WI38 (cell line): ENCODE measurements around the gene USP15.
"Not testable (repeated sequence)": the region's sequence is repeated elsewhere in the genome, so short reads cannot be mapped to it uniquely, and the experiment has no call there.

Experiments used
- H3K4me3 ChIP-seq: 2 replicates; pipeline ENCODE4 v1.5.1; 2011; ENCODE audit warnings: low read depth, mild to moderate bottlenecking, control low read depth, low read length
- TF ChIP-seq, protein P1 (sequence below): IDR thresholded peaks from 2 replicates; pipeline ENCODE4 v1.5.1; 2012; ENCODE audit warnings: low read depth, mild to moderate bottlenecking, control low read depth, low read length

Gene USP15

DNA sequence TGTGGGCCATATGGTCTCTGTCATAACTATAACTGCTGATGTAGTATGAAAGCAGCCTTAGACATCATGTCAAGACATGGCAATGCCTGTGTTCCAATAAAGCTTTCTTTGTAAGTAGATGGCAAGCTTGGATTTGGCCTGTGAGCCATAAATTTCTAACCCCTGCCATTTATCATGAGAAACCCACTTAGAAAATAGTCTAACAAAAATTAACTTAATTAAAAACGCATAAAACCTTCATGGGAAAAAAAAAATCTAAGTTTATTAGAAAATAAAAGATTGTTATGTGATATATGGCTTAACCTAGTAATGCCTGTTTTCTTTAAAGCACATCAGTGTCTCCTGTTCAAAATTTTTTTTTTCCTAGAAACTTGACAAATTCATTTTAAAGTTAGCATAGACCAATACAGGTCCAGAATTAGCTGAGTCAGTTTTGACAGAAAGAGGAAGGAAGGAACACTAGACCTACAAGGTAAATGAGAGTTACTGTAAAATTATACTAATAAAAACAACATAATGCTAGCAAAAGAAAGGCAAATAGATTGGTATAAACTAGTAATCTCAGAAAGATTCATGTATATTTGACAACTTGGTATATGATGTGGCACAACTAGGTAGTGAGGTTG is 68.2 kb downstream of the USP15 start:
- TF ChIP-seq, protein P1, sequence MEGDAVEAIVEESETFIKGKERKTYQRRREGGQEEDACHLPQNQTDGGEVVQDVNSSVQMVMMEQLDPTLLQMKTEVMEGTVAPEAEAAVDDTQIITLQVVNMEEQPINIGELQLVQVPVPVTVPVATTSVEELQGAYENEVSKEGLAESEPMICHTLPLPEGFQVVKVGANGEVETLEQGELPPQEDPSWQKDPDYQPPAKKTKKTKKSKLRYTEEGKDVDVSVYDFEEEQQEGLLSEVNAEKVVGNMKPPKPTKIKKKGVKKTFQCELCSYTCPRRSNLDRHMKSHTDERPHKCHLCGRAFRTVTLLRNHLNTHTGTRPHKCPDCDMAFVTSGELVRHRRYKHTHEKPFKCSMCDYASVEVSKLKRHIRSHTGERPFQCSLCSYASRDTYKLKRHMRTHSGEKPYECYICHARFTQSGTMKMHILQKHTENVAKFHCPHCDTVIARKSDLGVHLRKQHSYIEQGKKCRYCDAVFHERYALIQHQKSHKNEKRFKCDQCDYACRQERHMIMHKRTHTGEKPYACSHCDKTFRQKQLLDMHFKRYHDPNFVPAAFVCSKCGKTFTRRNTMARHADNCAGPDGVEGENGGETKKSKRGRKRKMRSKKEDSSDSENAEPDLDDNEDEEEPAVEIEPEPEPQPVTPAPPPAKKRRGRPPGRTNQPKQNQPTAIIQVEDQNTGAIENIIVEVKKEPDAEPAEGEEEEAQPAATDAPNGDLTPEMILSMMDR: no peak
- no peak overlapping the region for H3K4me3 ChIP-seq

DNA sequence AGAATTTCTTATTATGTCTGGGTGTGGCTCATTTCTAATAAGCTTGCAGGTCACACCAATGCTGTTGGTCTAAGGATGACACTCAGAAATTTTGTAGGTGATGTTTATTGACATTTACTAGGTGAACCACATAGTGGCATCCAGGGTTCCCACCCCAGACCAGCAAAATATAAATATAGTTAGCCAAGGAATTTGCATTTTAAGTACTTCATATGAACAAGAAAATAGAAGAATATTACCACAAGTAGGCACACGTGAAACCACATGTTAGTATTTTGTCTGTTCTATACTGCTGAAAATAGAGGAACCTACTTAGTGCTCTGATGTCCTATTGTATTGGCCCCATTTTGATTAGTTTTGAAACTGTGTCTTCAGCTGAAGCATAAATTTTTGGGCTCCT is 71.1 kb downstream of the USP15 start:
- TF ChIP-seq, protein P1: no peak
- H3K4me3 ChIP-seq: no peak overlapping the region

DNA sequence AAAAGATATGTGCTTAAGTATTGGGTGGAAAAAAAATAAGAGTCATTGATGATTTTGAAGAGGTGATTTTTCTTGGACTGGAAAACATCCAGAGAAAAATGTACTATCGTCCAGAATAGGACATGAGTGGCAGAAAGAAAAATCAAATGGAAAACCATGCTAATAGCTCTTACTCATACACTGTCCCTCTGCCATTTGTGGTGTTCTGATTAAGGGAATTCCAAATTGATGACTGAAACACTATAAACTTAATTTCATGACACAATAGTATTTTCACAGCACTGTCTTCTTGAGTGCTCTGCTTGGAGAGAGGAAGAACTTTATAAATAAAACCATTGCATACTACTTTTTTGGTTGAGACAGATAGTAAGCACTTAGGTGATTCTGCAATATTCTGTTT is 72.4 kb downstream of the USP15 start:
- TF ChIP-seq, protein P1: no peak
- H3K4me3 ChIP-seq: no peak overlapping the region

DNA sequence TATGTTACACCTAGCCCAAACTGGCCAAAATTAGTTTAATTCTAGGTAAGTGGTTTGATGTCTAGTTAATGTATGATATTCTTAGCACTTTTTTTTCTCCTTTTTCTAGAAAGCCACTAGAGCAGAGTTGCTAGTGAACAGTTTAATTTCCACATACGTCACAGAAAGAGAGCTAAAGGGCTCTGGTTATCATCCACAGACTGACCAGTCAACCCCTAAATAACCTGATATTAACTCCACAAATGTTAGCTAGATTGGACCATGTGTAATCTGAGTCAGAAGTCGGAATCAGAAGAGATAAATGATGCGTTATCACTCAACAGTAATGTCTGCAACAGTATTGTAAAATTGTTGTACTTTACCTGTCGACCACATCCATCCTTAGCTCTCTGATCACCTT is 74.9 kb downstream of the USP15 start:
- H3K4me3 ChIP-seq: no peak overlapping the region
- TF ChIP-seq, protein P1: no peak

DNA sequence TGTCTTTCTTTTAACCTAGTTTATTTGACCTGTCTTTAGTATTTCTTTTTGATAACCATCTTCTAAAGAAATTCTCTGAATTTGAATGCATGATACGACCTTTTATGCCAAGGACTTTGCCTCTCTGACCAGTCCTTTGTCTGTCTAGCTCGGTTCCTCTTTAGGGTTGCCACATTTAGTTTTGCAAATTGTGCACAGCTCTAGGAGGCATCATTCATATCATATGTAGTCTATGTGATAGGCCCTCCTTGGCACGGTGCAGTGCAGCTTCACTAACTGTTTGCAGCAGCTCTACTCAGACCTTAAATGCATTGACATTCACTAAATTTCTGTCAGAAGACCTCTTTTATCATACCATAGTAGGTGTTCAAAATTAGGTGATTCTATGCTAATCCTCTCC is 75.6 kb downstream of the USP15 start:
- no peak overlapping the region for H3K4me3 ChIP-seq
- TF ChIP-seq, protein P1: no peak

DNA sequence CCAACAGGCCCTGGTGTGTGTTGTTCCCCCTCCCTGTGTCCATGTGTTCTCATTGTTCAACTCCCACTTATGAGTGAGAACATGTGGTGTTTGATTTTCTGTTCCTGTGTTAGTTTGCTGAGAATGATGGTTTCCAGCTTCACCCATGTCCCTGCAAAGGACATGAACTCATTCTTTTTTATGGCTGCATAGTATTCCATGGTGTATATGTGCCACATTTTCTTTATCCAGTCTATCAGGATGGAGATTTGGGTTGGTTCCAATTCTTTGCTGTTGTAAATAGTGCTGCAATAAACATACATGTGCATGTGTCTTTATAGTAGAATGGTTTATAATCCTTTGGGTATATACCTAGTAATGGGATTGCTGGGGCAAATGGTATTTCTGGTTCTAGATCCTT is 77.4 kb downstream of the USP15 start:
- not testable (repeated sequence) for H3K4me3 ChIP-seq

DNA sequence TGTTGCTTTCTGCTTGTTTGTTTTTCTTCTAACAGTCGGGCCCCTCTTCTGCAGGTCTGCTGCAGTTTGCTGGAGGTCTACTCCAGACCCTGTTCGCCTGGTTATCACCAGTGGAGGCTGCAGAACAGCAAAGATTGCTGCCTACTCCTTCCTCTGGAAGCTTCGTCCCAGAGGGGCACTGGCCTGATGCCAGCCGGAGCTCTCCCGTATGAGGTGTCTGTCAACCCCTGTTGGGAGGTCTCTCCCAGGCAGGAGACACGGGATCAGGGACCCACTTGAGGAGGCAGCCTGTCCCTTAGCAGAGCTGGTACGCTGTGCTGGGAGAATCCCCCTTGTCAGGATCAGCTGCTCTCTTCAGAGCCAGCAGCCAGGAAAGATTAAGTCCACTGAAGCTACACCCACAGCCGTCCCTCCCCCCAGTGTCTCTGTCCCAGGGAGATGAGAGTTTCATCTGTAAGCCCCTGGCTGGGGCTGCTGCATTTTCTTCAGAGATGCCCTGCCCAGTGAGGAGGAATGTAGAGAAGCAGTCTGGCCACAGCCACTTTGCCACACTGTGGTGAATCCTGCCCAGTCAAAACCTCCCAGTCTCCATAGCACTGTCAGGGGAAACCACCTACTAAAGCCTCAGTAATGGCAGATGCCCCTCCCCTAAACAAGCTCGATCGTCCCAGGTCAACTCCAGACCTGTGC is 82.6 kb downstream of the USP15 start:
- not testable (repeated sequence) for H3K4me3 ChIP-seq

DNA sequence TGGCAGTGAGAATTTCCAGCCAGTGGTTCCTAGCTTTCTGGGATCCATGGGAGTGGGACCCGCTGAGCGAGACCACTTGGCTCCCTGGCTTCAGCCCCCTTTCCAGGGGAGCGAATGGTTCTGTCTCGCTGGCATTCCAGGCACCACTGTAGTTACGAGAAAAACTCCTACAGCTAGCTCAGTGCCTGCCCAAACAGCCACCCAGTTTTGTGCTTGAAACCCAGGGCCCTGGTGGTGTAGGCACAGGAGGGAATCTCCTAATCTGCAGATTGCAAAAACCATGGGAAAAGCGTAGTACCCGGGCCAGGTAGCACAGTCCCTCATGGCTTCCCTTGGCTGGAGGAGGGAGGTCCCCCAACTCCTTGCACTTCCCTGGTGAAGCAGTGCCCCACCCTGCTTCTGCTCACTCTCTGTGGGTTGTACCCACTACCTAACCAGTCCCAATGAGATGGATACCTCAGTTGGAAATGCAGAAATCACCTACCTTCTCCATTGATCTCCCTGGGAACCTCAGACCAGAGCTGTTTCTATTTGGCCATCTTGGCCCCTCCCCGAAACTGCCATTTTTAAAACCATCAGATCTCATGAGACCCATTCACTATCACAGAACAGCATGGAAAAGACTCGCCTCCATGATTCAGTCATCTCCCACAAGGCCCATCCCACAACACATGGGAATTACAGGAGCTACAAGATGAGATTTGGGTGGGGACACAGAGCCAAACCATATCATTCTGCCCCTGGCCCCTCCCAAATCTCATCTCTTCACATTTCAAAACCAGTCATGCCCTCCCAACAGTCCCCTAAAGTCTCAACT is 83.3 kb downstream of the USP15 start:
- not testable (repeated sequence) for H3K4me3 ChIP-seq

DNA sequence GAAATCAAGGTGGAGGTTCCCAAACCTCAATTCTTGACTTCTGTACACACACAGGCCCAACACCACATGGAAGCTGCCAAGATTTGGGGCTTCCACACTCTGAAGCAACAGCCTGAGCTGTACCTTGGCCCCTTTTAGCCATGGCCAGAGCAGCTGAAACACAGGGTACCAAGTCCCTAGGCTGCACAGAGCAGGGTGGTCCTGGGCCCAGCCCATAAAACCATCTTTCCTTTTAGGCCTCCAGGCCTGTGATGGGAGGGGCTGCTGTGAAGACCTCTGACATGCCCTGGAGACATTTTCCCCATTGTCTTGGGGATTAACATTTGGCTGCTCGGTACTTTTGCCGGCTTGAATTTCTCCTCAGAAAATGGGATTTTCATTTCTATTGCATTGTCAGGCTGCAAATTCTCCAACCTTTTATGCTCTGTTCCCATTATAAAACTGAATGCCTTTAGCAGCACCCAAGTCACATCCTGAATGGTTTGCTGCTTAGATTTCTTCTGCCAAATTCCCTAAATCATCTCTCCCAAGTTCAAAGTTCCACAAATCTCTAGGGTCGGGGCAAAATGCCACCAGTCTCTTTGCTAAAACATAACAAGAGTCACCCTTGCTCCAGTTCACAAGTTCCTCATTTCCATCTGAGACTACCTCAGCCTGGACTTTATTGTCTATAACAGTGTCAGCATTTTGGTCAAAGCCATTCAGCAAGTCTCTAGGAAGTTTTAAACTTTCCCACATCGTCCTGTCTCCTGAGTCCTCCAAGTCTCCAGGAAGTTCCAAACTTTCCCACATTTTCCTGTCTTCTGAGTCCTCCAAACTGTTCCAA is 84.7 kb downstream of the USP15 start:
- not testable (repeated sequence) for H3K4me3 ChIP-seq
